Epithelial cell of proximal tubule (primary cell): ENCODE data around the gene PSMD8. TPM values are rescaled to one million over a fixed set of nuclear protein-coding genes. Genes with fewer than 3 reads are reported as not detected.
"Not testable (repeated sequence)": the region's sequence is repeated elsewhere in the genome, so short reads cannot be mapped to it uniquely, and the experiment has no call there.

Experiments used
- DNase-seq: peaks from one replicate; pipeline ENCODE4 v3.0.0-alpha.2; 2011; ENCODE audit warnings: low read depth
- H3K4me3 ChIP-seq: 2 replicates; pipeline ENCODE4 v1.5.1; 2011; ENCODE audit warnings: low read depth, mild to moderate bottlenecking, low read length
- CTCF ChIP-seq: conservative IDR thresholded peaks from 2 replicates; pipeline ENCODE4 v1.5.1; 2012; ENCODE audit warnings: low read depth, mild to moderate bottlenecking, low read length
- total RNA-seq: library from RNA; depleted of rRNA; stranded (reverse); fragments of >200 nt; gene quantifications from 2 replicates; pipeline ENCODE4 v1.2.3, GENCODE V29; 2015

The PSMD8 gene
- total RNA-seq, 1 donor from 2014 or later = 227 TPM

- H3K4me3 ChIP-seq = no peak overlapping the region
- TF ChIP-seq CTCF = no peak
- no peak for DNase-seq
Observed at GRCh38 chr19:38420935-38421334, 46.6 kb downstream of the PSMD8 start.

GRCh38 chr19:38421856-38422255 is 47.5 kb downstream of the PSMD8 start:
- no peak for TF ChIP-seq CTCF
- DNase-seq = no peak
- H3K4me3 ChIP-seq = no peak overlapping the region

- DNase-seq = no peak
- no peak for TF ChIP-seq CTCF
- H3K4me3 ChIP-seq = no peak overlapping the region
Observed at GRCh38 chr19:38422438-38422837, 48.1 kb downstream of the PSMD8 start.

- no peak overlapping the region for H3K4me3 ChIP-seq
- no peak for TF ChIP-seq CTCF
- DNase-seq = no peak
Observed at GRCh38 chr19:38424272-38424671, 49.9 kb downstream of the PSMD8 start.

GRCh38 chr19:38425222-38425809 is 50.9 kb downstream of the PSMD8 start:
- DNase-seq = no peak
- TF ChIP-seq CTCF = no peak
- no peak overlapping the region for H3K4me3 ChIP-seq

- H3K4me3 ChIP-seq = no peak within 1 kb of the TSS
- TF ChIP-seq CTCF = no peak
- no peak for DNase-seq
Observed at GRCh38 chr19:38425810-38426466, 51.6 kb downstream of the PSMD8 start, which contains the start of gene RASGRP4. RASGRP4 (minus strand) TSS chr19:38426219; CDS start chr19:38426091, 128 bp downstream.

- H3K4me3 ChIP-seq, DNase-seq: not testable (repeated sequence)
Observed at GRCh38 chr19:38427035-38427677, 52.8 kb downstream of the PSMD8 start.
